Hepatocyte (in vitro differentiated cells): ENCODE data around the gene SLC48A1. TPM values are rescaled to one million over a fixed set of nuclear protein-coding genes. Genes with fewer than 3 reads are reported as not detected.

Experiments
- DNase-seq: peaks from one replicate; pipeline ENCODE4 v3.0.0-alpha.2; 2016; ENCODE audit warnings: low spot score
- H2AFZ ChIP-seq: fragments of 200-600 bp; sonication (generic); 2 replicates; pipeline ENCODE4 v1.6.0; 2016; ENCODE audit warnings: antibody characterized with exemption, mild to moderate bottlenecking
- H3K27ac ChIP-seq: fragments of 200-600 bp; sonication (generic); 2 replicates; pipeline ENCODE4 v1.5.1; 2016; ENCODE audit warnings: mild to moderate bottlenecking
- H3K27me3 ChIP-seq: fragments of 200-600 bp; sonication (generic); 2 replicates; pipeline ENCODE4 v1.6.1; 2016
- H3K36me3 ChIP-seq: fragments of 200-600 bp; sonication (generic); replicated peaks from 2 replicates; pipeline ENCODE4 v1.5.1; 2016; ENCODE audit warnings: low read depth; ENCODE audit not compliant: insufficient read depth
- H3K4me1 ChIP-seq: fragments of 200-600 bp; sonication (generic); 2 replicates; pipeline ENCODE4 v1.5.1; 2016; ENCODE audit warnings: mild to moderate bottlenecking, moderate library complexity; ENCODE audit not compliant: insufficient read depth
- H3K4me2 ChIP-seq: fragments of 200-600 bp; sonication (generic); 2 replicates; pipeline ENCODE4 v1.6.0; 2016
- H3K4me3 ChIP-seq: fragments of 200-600 bp; sonication (generic); 2 replicates; pipeline ENCODE4 v1.5.1; 2016; ENCODE audit warnings: mild to moderate bottlenecking
- H3K79me2 ChIP-seq: fragments of 200-600 bp; sonication (generic); 2 replicates; pipeline ENCODE4 v1.6.0; 2017; ENCODE audit warnings: mild to moderate bottlenecking
- H3K9me2 ChIP-seq: fragments of 200-600 bp; sonication (generic); replicated peaks from 2 replicates; pipeline ENCODE4 v1.6.0; 2017; ENCODE audit warnings: mild to moderate bottlenecking; ENCODE audit not compliant: insufficient read depth
- H3K9me3 ChIP-seq: fragments of 200-600 bp; sonication (generic); 2 replicates; pipeline ENCODE4 v1.5.1; 2016; ENCODE audit warnings: low read depth, mild to moderate bottlenecking
- H4K20me1 ChIP-seq: fragments of 200-600 bp; sonication (generic); 2 replicates; pipeline ENCODE4 v1.6.0; 2016; ENCODE audit warnings: mild to moderate bottlenecking; ENCODE audit not compliant: insufficient read depth, poor library complexity, severe bottlenecking
- CTCF ChIP-seq: fragments of 200-600 bp; sonication (generic); IDR thresholded peaks from 2 replicates; pipeline ENCODE4 v1.5.1; 2016; ENCODE audit warnings: antibody characterized with exemption, mild to moderate bottlenecking; ENCODE audit not compliant: poor library complexity
- EZH2 ChIP-seq: fragments of 200-600 bp; sonication (generic); IDR thresholded peaks from 2 replicates; pipeline ENCODE4 v1.6.1; 2016; ENCODE audit warnings: antibody characterized with exemption, mild to moderate bottlenecking, borderline replicate concordance
- EZH2phosphoT487 ChIP-seq: fragments of 200-600 bp; sonication (generic); IDR thresholded peaks from one replicate; pipeline ENCODE4 v1.6.1; 2018; ENCODE audit warnings: antibody characterized with exemption, mild to moderate bottlenecking, low read depth, moderate library complexity; ENCODE audit not compliant: unreplicated experiment, severe bottlenecking
- WGBS: methylation state at CpG from one replicate; pipeline ENCODE4 v1.1.6; 2016; ENCODE audit warnings: low lambda C conversion rate; ENCODE audit errors: missing lambda C conversion rate; 5-methylcytosine and 5-hydroxymethylcytosine counted together
- polyA plus RNA-seq: library from polyadenylated mRNA; unstranded; fragments of >200 nt; fragmentation: Nextera tagmentation; extraction: Ambion mirVana; gene quantifications from 2 replicates; pipeline ENCODE4 v1.2.1, GENCODE V29; 2016
- total RNA-seq: library from RNA; depleted of rRNA; stranded (reverse); fragments of >200 nt; gene quantifications from 2 replicates; pipeline ENCODE4 v1.2.3, GENCODE V29; 2014

SLC48A1 gene
- total and polyA plus RNA-seq, 2 experiments from 2014 or later: 11.2 to 22.6 TPM

DNA sequence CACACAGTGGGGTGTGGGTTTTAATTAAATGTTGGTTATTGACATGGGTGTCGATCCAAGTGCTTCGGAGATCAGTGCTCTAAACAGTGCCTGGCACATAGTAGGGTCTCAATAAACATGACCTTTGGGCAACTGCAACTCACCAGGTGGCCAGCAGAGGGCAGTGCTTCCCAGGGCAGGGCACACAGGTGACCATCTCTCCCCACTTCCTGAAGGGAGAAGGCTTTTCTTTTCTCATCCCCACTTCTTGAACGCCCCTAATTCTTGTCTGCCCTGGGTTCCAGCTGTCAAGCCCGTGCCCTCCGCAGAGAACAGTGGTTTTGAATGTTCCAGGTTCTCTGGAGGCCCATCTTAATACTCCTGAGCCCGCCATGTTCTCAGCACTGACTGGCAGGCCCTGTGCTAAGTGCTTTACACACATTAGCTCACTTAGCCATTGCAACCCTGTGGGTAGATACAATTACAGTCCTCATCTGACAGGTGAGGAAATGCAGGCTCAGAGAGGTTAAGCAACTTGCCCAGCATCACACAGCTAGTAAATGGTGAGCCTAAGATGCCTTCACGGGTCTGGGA is 30.7 kb upstream of the SLC48A1 start:
- no peak for TF ChIP-seq EZH2
- TF ChIP-seq CTCF: peak; percentile 87
- WGBS: 74% methylated on average over 7 of the region's 7 CpGs
- no peaks in the 10 kb centered on the region for H3K79me2 ChIP-seq

DNA sequence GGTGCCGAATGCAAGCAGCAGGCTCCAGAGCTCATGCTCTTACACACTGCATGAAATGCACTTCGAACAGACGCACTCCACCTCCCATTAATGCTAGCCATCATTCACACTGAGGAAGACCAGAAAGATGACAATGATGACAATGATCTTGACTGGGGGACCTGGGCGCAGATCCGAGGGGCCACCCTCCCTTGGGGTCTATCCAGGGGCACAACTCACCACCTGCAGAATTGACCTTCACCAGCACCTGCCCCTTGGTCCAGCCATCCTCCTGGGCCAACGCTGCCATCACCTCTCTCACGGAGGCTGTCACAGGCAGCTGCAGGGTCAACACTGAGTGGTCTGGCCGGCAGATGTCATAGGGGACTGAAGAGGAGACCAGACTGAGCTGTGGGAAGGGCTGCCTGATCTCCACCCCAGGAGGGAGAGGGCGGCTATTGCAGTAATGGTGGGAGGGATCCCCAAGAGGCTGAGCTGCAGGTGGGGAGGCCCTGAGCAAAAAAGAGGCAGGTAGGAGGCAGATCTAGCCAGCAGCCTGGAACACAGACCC is 29.7 kb upstream of the SLC48A1 start:
- Histone ChIP-seq H3K27ac (no peak overlapping the region), H3K4me1 (no peaks in the 10 kb centered on the region), H4K20me1 (no peaks in the 10 kb centered on the region), H3K9me2 (no peaks in the 10 kb centered on the region), H3K79me2 (no peaks in the 10 kb centered on the region), H2AFZ (no peak overlapping the region), H3K4me2 (no peak overlapping the region), H3K4me3 (no peak overlapping the region), H3K36me3 (no peaks in the 10 kb centered on the region), H3K9me3 (no peaks in the 10 kb centered on the region), H3K27me3 (no peaks in the 10 kb centered on the region)
- DNase-seq: no peak
- WGBS: 83% methylated on average over 9 of the region's 9 CpGs
- TF ChIP-seq CTCF: no peak
- TF ChIP-seq EZH2phosphoT487: no peak
- no peak for TF ChIP-seq EZH2

More for the DNA sequence above, 30.7 kb upstream of the SLC48A1 start:
- Histone ChIP-seq H3K27ac (no peak overlapping the region), H3K27me3 (no peaks in the 10 kb centered on the region), H3K4me3 (no peak overlapping the region), H3K4me1 (no peaks in the 10 kb centered on the region), H2AFZ (no peak overlapping the region), H4K20me1 (no peaks in the 10 kb centered on the region), H3K4me2 (no peak overlapping the region), H3K9me2 (no peaks in the 10 kb centered on the region), H3K36me3 (no peaks in the 10 kb centered on the region), H3K9me3 (no peaks in the 10 kb centered on the region)
- DNase-seq: peak; percentile 39

GRCh38 chr12:47744005-47744651 is 28.9 kb upstream of the SLC48A1 start:
- TF ChIP-seq EZH2phosphoT487 (no peak), CTCF (peak; percentile 69)
- H3K4me1 ChIP-seq: no peaks in the 10 kb centered on the region
- no peaks in the 10 kb centered on the region for H3K36me3 ChIP-seq
- no peaks in the 10 kb centered on the region for H3K27me3 ChIP-seq
- H2AFZ ChIP-seq: no peak overlapping the region
- DNase-seq: peak; percentile 83
- no peak overlapping the region for H3K4me3 ChIP-seq
- 34% methylated on average over 9 of the region's 10 CpGs for WGBS
- H3K27ac ChIP-seq: no peak overlapping the region
- no peaks in the 10 kb centered on the region for H3K79me2 ChIP-seq
- H3K4me2 ChIP-seq: no peak overlapping the region
- no peaks in the 10 kb centered on the region for H4K20me1 ChIP-seq
- no peaks in the 10 kb centered on the region for H3K9me2 ChIP-seq
- H3K9me3 ChIP-seq: no peaks in the 10 kb centered on the region
